H1 (cell line): ENCODE data around the gene SLC15A3. TPM values are rescaled to one million over a fixed set of nuclear protein-coding genes. Genes with fewer than 3 reads are reported as not detected.

Experiments
- CHD1 ChIP-seq: IDR thresholded peaks from 2 replicates; pipeline ENCODE4 v1.6.1; 2012; ENCODE audit warnings: low read depth, low read length, improper control_type of control experiment
- EGR1 ChIP-seq: IDR thresholded peaks from 2 replicates; pipeline ENCODE4 v1.6.1; 2011; ENCODE audit warnings: low read depth, low read length, borderline replicate concordance
- PHF8 ChIP-seq: fragments of 200-600 bp; sonication (generic); conservative IDR thresholded peaks from 2 replicates; pipeline ENCODE4 v1.7.1; 2012; ENCODE audit warnings: low read depth, mild to moderate bottlenecking, inconsistent platforms, low read length, moderate library complexity
- polyA plus RNA-seq, 7 experiments: library from polyadenylated mRNA; depleted of rRNA in 3 of 7; stranded (reverse) in 5 of 7; unstranded in 2 of 7; fragments of >200 nt in 5 of 7; fragments of 200-250 nt in 2 of 7; gene quantifications; 1 replicate in 5 of 7; 2 replicates in 1 of 7; 4 replicates in 1 of 7; pipeline versions ENCODE4 v1.2.1 to v1.2.3, GENCODE V29; 2011 to 2013; ENCODE audit warnings: missing spikeins in 2 of 7, mixed read lengths in 2 of 7
- total RNA-seq: library from RNA; stranded (reverse); fragmentation: NEBNext Ultra II Directional; extraction: Animal tissue kit (Norgen Biotek cat#: 25700); gene quantifications from 2 replicates; pipeline ENCODE4 v1.2.1, GENCODE V29; 2021
- TF ChIP-seq, protein P1 (sequence below): fragments of 300-600 bp; sonication (generic); IDR thresholded peaks from 2 replicates; pipeline ENCODE4 v1.7.1; 2012; ENCODE audit warnings: low read length, moderate library complexity, mild to moderate bottlenecking, inconsistent platforms; ENCODE audit not compliant: insufficient replicate concordance

The SLC15A3 gene
- total and polyA plus RNA-seq, 2 of the 8 experiments (the other 6 are each of a cell fraction or from before 2014, with no cell fraction given) = 25.8 to 31.0 TPM

DNA sequence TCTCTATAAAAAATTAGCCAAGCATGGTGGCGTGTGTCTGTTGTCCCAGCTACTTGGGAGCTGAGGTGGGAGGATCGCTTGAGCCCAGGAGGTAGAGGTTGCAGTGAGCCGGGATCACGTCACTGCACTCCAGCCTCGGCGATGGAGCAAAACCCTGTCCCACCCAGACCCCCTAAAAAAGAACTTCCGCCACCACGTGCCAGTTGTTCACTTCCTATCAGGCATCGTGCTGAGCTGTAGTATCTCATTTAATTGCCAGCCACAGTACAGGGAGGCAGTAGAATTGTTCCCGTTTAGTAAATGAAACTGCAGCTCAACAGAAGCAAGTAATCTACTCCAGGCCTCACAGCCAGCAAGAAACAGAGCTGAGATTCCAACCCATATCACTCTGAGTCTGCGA, 30.7 kb downstream of the SLC15A3 start (continued):
- TF ChIP-seq EGR1 (no peak), PHF8 (no peak), CHD1 (no peak)
- TF ChIP-seq, protein P1, sequence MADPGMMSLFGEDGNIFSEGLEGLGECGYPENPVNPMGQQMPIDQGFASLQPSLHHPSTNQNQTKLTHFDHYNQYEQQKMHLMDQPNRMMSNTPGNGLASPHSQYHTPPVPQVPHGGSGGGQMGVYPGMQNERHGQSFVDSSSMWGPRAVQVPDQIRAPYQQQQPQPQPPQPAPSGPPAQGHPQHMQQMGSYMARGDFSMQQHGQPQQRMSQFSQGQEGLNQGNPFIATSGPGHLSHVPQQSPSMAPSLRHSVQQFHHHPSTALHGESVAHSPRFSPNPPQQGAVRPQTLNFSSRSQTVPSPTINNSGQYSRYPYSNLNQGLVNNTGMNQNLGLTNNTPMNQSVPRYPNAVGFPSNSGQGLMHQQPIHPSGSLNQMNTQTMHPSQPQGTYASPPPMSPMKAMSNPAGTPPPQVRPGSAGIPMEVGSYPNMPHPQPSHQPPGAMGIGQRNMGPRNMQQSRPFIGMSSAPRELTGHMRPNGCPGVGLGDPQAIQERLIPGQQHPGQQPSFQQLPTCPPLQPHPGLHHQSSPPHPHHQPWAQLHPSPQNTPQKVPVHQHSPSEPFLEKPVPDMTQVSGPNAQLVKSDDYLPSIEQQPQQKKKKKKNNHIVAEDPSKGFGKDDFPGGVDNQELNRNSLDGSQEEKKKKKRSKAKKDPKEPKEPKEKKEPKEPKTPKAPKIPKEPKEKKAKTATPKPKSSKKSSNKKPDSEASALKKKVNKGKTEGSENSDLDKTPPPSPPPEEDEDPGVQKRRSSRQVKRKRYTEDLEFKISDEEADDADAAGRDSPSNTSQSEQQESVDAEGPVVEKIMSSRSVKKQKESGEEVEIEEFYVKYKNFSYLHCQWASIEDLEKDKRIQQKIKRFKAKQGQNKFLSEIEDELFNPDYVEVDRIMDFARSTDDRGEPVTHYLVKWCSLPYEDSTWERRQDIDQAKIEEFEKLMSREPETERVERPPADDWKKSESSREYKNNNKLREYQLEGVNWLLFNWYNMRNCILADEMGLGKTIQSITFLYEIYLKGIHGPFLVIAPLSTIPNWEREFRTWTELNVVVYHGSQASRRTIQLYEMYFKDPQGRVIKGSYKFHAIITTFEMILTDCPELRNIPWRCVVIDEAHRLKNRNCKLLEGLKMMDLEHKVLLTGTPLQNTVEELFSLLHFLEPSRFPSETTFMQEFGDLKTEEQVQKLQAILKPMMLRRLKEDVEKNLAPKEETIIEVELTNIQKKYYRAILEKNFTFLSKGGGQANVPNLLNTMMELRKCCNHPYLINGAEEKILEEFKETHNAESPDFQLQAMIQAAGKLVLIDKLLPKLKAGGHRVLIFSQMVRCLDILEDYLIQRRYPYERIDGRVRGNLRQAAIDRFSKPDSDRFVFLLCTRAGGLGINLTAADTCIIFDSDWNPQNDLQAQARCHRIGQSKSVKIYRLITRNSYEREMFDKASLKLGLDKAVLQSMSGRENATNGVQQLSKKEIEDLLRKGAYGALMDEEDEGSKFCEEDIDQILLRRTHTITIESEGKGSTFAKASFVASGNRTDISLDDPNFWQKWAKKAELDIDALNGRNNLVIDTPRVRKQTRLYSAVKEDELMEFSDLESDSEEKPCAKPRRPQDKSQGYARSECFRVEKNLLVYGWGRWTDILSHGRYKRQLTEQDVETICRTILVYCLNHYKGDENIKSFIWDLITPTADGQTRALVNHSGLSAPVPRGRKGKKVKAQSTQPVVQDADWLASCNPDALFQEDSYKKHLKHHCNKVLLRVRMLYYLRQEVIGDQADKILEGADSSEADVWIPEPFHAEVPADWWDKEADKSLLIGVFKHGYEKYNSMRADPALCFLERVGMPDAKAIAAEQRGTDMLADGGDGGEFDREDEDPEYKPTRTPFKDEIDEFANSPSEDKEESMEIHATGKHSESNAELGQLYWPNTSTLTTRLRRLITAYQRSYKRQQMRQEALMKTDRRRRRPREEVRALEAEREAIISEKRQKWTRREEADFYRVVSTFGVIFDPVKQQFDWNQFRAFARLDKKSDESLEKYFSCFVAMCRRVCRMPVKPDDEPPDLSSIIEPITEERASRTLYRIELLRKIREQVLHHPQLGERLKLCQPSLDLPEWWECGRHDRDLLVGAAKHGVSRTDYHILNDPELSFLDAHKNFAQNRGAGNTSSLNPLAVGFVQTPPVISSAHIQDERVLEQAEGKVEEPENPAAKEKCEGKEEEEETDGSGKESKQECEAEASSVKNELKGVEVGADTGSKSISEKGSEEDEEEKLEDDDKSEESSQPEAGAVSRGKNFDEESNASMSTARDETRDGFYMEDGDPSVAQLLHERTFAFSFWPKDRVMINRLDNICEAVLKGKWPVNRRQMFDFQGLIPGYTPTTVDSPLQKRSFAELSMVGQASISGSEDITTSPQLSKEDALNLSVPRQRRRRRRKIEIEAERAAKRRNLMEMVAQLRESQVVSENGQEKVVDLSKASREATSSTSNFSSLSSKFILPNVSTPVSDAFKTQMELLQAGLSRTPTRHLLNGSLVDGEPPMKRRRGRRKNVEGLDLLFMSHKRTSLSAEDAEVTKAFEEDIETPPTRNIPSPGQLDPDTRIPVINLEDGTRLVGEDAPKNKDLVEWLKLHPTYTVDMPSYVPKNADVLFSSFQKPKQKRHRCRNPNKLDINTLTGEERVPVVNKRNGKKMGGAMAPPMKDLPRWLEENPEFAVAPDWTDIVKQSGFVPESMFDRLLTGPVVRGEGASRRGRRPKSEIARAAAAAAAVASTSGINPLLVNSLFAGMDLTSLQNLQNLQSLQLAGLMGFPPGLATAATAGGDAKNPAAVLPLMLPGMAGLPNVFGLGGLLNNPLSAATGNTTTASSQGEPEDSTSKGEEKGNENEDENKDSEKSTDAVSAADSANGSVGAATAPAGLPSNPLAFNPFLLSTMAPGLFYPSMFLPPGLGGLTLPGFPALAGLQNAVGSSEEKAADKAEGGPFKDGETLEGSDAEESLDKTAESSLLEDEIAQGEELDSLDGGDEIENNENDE = no peak
